Ramos (cell line): ENCODE data around the gene POP4.
"Not testable (repeated sequence)": the region's sequence is repeated elsewhere in the genome, so short reads cannot be mapped to it uniquely, and the experiment has no call there.

Experiments
- in situ Hi-C: fragments of 300-500 bp; cut with MboI; formaldehyde crosslinking; loops from one replicate; pipeline ENCODE4 v1.14.3; 2022; ENCODE audit warnings: low sequenced_read_pairs; ENCODE audit not compliant: unreplicated experiment

POP4 gene, protein sequence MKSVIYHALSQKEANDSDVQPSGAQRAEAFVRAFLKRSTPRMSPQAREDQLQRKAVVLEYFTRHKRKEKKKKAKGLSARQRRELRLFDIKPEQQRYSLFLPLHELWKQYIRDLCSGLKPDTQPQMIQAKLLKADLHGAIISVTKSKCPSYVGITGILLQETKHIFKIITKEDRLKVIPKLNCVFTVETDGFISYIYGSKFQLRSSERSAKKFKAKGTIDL

DNA sequence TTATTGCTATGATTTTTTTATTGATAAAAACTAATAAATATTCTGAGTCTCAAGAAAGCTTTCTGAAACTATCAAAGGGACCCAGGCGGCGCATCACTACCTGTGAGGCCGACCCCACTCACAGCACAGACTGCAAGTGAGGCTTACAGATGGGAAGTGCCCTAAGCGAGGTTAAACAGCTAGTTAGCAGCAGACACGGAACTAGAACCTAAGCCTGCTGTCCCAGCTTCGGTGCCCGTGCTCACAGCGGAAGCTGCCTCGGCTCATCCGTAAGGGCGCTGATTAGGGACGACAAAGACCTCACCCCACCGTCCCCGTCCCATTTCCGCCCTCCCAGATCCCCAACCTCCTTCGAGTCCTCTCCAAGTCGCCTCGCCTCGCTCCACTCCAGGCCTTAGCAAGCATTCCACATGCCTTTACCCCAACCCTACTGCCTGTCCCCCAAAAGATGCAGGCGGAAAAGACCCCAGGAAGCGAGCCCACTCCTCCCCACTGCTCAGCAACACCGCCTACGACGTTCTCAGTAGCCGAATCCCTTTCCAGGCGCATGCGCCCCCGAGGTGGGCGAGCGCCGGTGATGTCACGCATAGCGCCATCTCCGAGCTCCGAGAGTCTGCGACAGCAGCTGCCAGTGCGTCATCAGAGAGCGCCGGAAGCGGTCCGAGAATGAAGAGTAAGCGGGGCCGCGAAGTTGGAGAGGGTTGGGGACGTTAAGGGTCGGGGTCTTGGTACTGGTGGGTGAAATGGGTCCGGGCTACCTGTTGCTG lies at the start of gene POP4:
POP4 (plus strand) TSS at position 631 of the 767 bp plus-strand sequence; CDS start at position 667, 36 bp downstream.
- in situ Hi-C loops: no loop called here

DNA sequence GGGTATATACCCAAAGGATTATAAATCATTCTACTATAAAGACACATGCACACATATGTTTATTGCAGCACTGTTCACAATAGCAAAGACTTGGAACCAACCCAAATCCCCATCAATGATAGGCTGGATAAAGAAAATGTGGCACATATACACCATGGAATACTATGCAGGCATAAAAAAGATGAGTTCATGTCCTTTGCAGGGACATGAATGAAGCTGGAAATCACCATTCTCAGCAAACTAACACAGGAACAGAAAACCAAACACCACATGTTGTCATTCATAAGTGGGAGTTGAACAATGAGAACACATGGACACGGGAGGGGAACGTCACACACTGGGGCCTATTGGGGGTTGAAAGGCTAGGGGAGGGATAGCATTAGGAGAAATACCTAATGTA lies 47.0 kb upstream of the POP4 start:
- in situ Hi-C loops: not testable (repeated sequence)

- in situ Hi-C loops: no loop called here
Observed at GRCh38 chr19:29559743-29560142, 46.3 kb upstream of the POP4 start.

- in situ Hi-C loops: no loop called here
Observed at GRCh38 chr19:29560313-29561075, 45.6 kb upstream of the POP4 start.

DNA sequence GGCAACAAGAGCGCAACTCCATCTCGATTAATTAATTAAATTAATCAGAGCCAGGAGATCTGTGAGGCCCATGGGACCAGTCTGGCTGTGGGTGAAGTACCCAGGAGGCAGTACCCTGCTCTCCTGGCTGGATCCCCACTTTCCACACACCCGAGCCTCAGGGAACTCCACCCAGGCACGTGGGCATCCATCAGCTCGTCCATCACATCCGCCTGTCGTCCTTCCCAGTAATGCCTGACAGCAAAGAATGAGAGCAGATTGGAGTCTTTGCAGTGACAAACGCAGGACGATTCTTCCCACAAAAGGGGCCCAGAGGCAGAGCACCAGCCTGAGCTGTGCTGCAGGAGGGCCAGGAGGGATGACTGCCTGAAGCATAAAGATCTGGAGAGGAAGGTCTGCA lies 44.5 kb upstream of the POP4 start:
- in situ Hi-C loops: no loop called here

DNA sequence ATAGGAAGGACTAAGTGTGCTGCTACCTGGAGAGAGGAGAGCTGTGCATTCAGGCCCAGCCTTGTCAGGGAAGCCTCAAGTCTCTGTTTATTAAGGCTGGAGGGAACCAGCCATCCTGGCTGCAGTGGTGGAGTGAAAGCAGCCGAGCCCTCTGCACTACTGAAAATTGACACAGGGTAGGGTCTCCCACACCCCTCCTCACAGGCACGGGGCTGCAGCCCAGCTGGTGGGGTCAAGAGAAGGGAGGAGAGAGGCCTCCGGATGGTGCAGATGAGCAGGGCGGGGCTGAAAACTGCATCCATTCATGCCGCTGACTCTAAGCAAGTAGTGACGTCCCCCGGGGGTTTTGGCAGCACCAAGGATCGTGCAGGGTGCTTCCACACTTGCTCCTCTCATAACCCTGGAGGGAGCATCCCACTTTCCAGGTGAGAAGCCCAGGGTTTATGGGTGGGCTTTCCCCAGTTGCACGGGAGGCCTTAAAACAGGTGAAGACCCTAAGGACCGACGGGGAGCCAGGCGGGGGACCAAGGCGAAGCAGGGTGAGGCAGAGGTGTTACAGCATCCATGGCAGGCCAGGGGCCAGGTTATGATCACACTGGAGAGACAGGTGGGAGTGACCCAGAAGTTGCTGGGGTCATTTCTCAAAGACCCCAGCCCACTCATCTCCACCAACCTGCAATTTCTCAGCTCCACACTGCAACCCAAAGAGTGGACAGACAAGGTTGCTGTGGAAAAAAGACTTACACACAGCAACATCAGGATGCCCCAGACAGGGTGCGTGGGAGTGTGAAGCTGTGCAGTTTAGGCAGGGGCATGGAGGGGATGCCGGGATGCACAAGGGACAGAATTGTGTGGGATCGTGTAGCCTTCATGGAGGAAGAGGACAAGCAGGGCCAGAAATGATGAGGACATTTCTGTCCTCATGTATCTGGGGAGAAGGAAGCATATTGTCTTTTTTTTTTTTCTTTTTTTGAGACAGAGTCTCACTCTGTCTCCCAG lies 43.5 kb upstream of the POP4 start:
- in situ Hi-C loops: no loop called here

GRCh38 chr19:29563486-29564101 lies 42.5 kb upstream of the POP4 start:
- in situ Hi-C loops: no loop called here

DNA sequence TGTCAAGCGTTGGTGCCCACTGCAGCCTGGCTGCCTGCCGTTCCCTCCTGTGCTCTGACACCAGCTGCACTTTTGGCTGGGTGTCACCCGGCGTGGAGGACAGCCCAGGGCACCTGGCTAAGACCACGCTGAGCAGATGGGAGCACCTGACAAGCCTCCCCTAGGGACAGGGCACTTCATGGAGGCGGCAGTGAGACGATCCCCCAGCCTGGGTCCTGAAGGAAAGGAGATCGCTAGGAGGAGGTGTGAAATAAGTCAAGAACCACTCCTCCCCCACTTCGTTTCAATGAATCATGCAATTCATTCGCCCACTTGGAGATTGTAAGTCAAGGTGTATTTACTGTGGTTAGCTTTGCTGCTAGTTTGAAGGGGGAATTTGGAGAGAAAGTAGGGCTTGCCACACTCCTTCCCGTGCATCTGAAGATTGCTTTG lies 41.5 kb upstream of the POP4 start:
- in situ Hi-C loops: no loop called here

DNA sequence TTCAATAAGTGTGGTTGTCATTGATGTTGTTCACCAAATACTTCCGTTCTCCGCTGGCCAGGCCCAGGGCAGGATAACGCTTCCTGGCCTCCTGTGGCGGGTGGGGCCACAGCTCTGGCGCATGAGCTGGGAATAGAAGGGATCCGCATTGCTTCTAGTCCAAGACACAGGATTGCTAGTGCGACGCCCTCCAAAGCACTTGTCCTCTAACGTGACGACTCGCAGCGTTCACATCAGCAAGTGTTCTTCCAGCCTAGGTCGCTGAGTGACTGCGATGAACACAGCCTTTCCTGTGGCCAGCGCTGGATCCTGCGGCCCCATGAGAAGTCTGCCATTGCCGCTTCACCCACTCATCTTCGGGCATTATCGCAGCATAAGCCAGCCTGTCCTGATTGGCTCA lies 40.9 kb upstream of the POP4 start:
- in situ Hi-C loops: no loop called here

GRCh38 chr19:29566496-29567054 lies 39.5 kb upstream of the POP4 start:
- in situ Hi-C loops: no loop called here

DNA sequence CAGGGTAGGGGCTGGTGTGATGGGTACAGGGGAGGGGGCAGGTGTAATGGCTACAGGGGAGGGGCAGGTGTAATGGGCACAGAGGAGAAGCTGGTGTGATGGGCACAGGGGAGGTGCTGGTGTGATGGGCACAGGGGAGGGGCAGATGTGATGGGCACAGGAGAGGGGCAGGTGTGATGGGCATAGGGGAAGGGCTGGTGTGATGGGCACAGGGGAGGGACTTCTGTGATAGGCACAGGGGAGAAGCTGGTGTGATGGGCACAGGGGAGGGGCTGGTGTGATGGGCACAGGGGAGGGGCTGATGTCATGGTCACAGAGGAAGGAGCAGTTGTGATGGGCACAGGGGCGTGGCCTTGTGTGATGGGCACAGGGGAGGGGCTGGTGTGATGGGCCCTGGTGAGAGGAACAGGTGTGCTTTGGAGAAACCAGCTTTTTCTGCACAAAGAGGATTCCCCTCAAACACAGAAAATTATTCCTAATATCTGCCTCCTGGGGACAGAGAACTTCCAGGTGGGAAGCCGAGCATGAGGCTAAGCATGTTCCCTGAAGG lies 38.6 kb upstream of the POP4 start:
- in situ Hi-C loops: no loop called here

DNA sequence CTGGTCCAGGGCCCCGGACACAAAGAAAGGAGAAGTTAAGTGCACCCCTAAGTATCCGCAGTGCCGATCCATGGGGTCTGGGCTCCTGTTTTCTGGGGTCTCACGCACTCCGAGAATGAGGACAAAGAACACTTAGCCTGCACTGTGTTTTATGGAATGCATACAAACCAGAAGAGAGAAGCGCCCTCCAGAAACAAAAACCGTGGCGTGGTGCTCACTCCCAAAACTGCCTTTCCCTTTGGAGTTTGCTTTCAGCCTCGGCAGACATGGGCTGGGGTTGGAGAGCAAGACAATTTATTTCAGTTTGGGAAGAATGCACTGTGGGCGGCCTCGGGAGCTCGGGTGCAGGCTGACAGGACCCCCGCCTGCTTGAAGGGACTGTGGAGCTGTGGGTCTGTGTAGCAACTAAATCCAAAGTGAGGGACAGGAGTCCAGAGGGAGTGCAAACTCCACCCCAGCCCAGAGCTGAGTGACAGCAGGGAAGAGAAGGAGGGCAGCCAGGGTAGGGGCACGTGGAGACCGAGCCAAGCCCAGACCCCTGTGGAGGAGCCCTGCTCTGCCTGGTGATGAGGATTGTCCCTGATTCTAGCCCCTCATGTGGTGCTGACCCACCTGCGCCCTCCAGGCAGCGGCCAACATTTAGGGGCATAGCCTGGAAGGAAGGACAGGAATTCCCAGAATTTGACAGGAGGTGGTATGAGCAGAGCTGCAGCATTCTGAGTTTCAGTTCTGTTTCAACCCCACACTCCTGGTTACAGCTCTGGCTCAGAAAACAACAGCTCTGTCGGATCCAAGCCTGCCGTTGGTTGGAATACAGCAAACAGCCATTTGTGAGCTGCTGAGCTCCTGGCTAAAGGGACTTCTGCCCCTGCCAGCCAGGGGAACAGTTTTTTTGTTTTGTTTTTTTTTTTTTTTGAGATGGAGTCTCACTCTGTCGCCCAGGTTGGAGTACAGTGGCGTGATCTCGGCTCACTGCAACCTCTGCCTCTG lies 37.8 kb upstream of the POP4 start:
- in situ Hi-C loops: no loop called here

- in situ Hi-C loops: no loop called here
Observed at GRCh38 chr19:29569038-29569911, 36.8 kb upstream of the POP4 start.

- in situ Hi-C loops: no loop called here
Observed at GRCh38 chr19:29571181-29571580, 34.9 kb upstream of the POP4 start.

DNA sequence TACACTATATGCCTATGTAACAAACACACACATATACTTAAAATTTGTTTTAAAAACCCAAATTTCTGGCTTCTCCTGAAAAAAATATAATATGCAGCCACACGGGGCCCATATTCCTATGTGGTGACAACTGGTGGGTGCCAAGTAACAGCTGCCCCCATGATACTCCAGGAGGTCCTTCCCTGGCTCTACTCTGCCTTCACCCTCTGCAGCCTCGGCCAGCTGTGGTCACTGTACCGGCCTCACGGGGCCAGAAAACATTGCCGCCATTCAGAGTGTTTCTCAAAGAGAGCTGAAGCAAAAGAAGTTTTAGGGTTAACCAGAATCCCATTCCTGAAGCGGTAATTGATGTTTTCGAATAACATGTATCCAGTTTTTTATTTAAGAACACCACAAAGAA lies 32.6 kb upstream of the POP4 start:
- in situ Hi-C loops: no loop called here

GRCh38 chr19:29574510-29574909 lies 31.6 kb upstream of the POP4 start:
- in situ Hi-C loops: no loop called here

GRCh38 chr19:29576046-29576606 lies 30.0 kb upstream of the POP4 start:
- in situ Hi-C loops: no loop called here
